Astrocyte (in vitro differentiated cells and primary cell): ENCODE measurements around the gene CPAMD8. TPM values are rescaled to one million over a fixed set of nuclear protein-coding genes. Genes with fewer than 3 reads are reported as not detected.

Experiments
- DNase-seq: peaks from one replicate; pipeline ENCODE4 v3.0.0-alpha.2; 2010; ENCODE audit warnings: low read depth
- FAIRE-seq: peaks from 2 replicates; lab custom pipeline; 2011; peaks lifted over from hg19 to GRCh38; lab: Jason Lieb, UNC
- H2AFZ ChIP-seq: 2 replicates; pipeline ENCODE4 v1.6.0; 2012; ENCODE audit warnings: low read depth, low read length, inconsistent platforms
- H3K27ac ChIP-seq: 2 replicates; pipeline ENCODE4 v1.5.1; 2011; ENCODE audit warnings: low read depth, low read length, inconsistent platforms
- H3K27me3 ChIP-seq: 2 replicates; pipeline ENCODE4 v1.6.0; 2011; ENCODE audit warnings: low read length, inconsistent platforms; ENCODE audit not compliant: insufficient read depth
- H3K36me3 ChIP-seq: 2 replicates; pipeline ENCODE4 v1.5.1; 2011; ENCODE audit warnings: low read length, inconsistent platforms; ENCODE audit not compliant: insufficient read depth
- H3K4me1 ChIP-seq: 2 replicates; pipeline ENCODE4 v1.5.1; 2011; ENCODE audit warnings: low read length, inconsistent platforms; ENCODE audit not compliant: insufficient read depth
- H3K4me2 ChIP-seq: 2 replicates; pipeline ENCODE4 v1.6.0; 2012; ENCODE audit warnings: low read length, inconsistent platforms
- H3K4me3 ChIP-seq: 2 replicates; pipeline ENCODE4 v1.5.1; 2011; ENCODE audit warnings: low read depth, mild to moderate bottlenecking, low read length, inconsistent platforms; ENCODE audit not compliant: insufficient read depth
- H3K79me2 ChIP-seq: 2 replicates; pipeline ENCODE4 v1.6.0; 2012; ENCODE audit warnings: mild to moderate bottlenecking, low read length, inconsistent platforms; ENCODE audit not compliant: insufficient read depth
- H3K9ac ChIP-seq: 2 replicates; pipeline ENCODE4 v1.6.0; 2012; ENCODE audit warnings: mild to moderate bottlenecking, low read length, inconsistent platforms
- H3K9me3 ChIP-seq: 2 replicates; pipeline ENCODE4 v1.5.1; 2012; ENCODE audit warnings: low read depth, mild to moderate bottlenecking, low read length, inconsistent platforms; ENCODE audit not compliant: insufficient read depth
- H4K20me1 ChIP-seq: 2 replicates; pipeline ENCODE4 v1.6.0; 2012; ENCODE audit warnings: low read length, inconsistent platforms; ENCODE audit not compliant: insufficient read depth
- H3K27ac Mint-ChIP-seq: one replicate; pipeline ENCODE4 v1.8.0; 2021; ENCODE audit warnings: mild to moderate bottlenecking, mixed read lengths; ENCODE audit not compliant: unreplicated experiment
- H3K27me3 Mint-ChIP-seq: one replicate; pipeline ENCODE4 v1.8.0; 2021; ENCODE audit warnings: low read depth, mixed read lengths; ENCODE audit not compliant: unreplicated experiment
- H3K36me3 Mint-ChIP-seq: one replicate; pipeline ENCODE4 v1.8.0; 2021; ENCODE audit warnings: low read depth, mixed read lengths; ENCODE audit not compliant: unreplicated experiment
- H3K4me1 Mint-ChIP-seq: one replicate; pipeline ENCODE4 v1.8.0; 2021; ENCODE audit warnings: low read depth, mixed read lengths; ENCODE audit not compliant: unreplicated experiment
- H3K4me3 Mint-ChIP-seq: one replicate; pipeline ENCODE4 v1.8.0; 2021; ENCODE audit warnings: mild to moderate bottlenecking, moderate library complexity, mixed read lengths; ENCODE audit not compliant: unreplicated experiment
- H3K9me3 Mint-ChIP-seq: one replicate; pipeline ENCODE4 v1.8.0; 2021; ENCODE audit warnings: mild to moderate bottlenecking, mixed read lengths; ENCODE audit not compliant: unreplicated experiment
- CTCF ChIP-seq: IDR thresholded peaks from 2 replicates; pipeline ENCODE4 v1.5.1; 2011; ENCODE audit warnings: low read depth, mild to moderate bottlenecking, inconsistent platforms, low read length, moderate library complexity; ENCODE audit not compliant: insufficient read depth
- EZH2 ChIP-seq: IDR thresholded peaks from 2 replicates; pipeline ENCODE4 v1.6.1; 2012; ENCODE audit warnings: mild to moderate bottlenecking, low read length, inconsistent platforms; ENCODE audit not compliant: insufficient read depth
- total RNA-seq: library from RNA; stranded (reverse); gene quantifications from 2 replicates; pipeline ENCODE4 v1.2.1, GENCODE V29; 2021

CPAMD8 gene
- total RNA-seq, 1 donor from 2014 or later: 1.9 TPM

GRCh38 chr19:16897856-16898161 lies 128.8 kb downstream of the CPAMD8 start:
- Histone ChIP-seq H3K27ac (no peak overlapping the region), H4K20me1 (no peaks in the 10 kb centered on the region), H3K27me3 (peaks cover 5% of the 10 kb centered on the region), H2AFZ (peak overlapping the region; percentile 91), H3K79me2 (no peaks in the 10 kb centered on the region), H3K9me3 (no peaks in the 10 kb centered on the region), H3K4me2 (peak overlapping the region; percentile 94), H3K9ac (peak overlapping the region; percentile 55), H3K36me3 (no peaks in the 10 kb centered on the region), H3K4me3 (peak overlapping the region; percentile 50), H3K4me1 (peaks cover 2% of the 10 kb centered on the region)
- Mint-ChIP-seq H3K4me3 (peak overlapping the region; percentile 51), H3K36me3 (no peaks in the 10 kb centered on the region), H3K27me3 (peaks cover 15% of the 10 kb centered on the region), H3K4me1 (no peaks in the 10 kb centered on the region), H3K9me3 (no peaks in the 10 kb centered on the region), H3K27ac (no peak overlapping the region)
- peak; percentile 9 for DNase-seq
- no peak for FAIRE-seq
- TF ChIP-seq CTCF (no peak), EZH2 (no peak)

- DNase-seq (peak; percentile 84), FAIRE-seq (no peak)
- no peaks in the 10 kb centered on the region for H3K9me3 Mint-ChIP-seq
- H3K9ac ChIP-seq: peak overlapping the region; percentile 55
- no peaks in the 10 kb centered on the region for H4K20me1 ChIP-seq
- no peaks in the 10 kb centered on the region for H3K36me3 Mint-ChIP-seq
- H3K9me3 ChIP-seq: no peaks in the 10 kb centered on the region
- no peak overlapping the region for H3K27ac ChIP-seq
- peak overlapping the region; percentile 72 for H3K4me3 Mint-ChIP-seq
- peaks cover 2% of the 10 kb centered on the region for H3K4me1 ChIP-seq
- no peaks in the 10 kb centered on the region for H3K4me1 Mint-ChIP-seq
- peak overlapping the region; percentile 50 for H3K4me3 ChIP-seq
- no peak for TF ChIP-seq EZH2
- TF ChIP-seq CTCF: no peak
- no peak overlapping the region for H3K27ac Mint-ChIP-seq
- H2AFZ ChIP-seq: peak overlapping the region; percentile 91
- no peaks in the 10 kb centered on the region for H3K36me3 ChIP-seq
- peaks cover 19% of the 10 kb centered on the region for H3K27me3 Mint-ChIP-seq
- H3K4me2 ChIP-seq: peak overlapping the region; percentile 94
- no peaks in the 10 kb centered on the region for H3K79me2 ChIP-seq
- H3K27me3 ChIP-seq: peaks cover 5% of the 10 kb centered on the region
Measured at GRCh38 chr19:16897029-16897855, 129.4 kb downstream of the CPAMD8 start.
